Body of pancreas (tissue), 4 donors: ENCODE data around the gene GFRA3.

ENCODE experiments used
- POLR2A ChIP-seq, 3 donors: fragments of 450-650 bp; IDR thresholded peaks; one replicate each; pipeline ENCODE4 v1.6.1; 2016; ENCODE audit warnings: antibody characterized with exemption in 3 of 3, mild to moderate bottlenecking in 2 of 3
- TF ChIP-seq, protein P1 (sequence below), 7 experiments: fragments of 450-650 bp in 4 of 7; fragments of 200-600 bp in 3 of 7; sonication (generic) in 3 of 7; IDR thresholded peaks; one replicate each; pipeline ENCODE4 v1.5.1; 2016 to 2019; ENCODE audit warnings: antibody characterized with exemption in 7 of 7

DNA sequence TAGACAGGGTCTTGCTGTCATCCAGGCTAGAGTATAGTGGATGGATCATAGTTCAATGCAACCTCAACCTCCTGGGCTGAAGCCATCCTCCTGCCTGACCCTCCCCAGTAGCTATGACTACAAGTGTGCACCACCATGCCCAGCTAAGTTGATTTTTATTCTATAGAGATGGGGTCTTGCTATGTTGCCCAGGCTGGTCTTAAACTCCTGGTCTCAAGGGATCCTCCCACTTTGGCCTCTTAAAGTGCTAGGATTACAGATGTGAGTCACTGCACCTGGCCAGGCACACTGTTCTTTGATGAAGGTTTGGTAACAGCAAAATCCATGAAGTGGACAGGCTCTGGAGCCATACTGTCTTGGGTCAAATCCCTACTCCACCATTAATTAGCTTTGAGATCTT lies 6.5 kb upstream of the GFRA3 start:
- TF ChIP-seq, protein P1, sequence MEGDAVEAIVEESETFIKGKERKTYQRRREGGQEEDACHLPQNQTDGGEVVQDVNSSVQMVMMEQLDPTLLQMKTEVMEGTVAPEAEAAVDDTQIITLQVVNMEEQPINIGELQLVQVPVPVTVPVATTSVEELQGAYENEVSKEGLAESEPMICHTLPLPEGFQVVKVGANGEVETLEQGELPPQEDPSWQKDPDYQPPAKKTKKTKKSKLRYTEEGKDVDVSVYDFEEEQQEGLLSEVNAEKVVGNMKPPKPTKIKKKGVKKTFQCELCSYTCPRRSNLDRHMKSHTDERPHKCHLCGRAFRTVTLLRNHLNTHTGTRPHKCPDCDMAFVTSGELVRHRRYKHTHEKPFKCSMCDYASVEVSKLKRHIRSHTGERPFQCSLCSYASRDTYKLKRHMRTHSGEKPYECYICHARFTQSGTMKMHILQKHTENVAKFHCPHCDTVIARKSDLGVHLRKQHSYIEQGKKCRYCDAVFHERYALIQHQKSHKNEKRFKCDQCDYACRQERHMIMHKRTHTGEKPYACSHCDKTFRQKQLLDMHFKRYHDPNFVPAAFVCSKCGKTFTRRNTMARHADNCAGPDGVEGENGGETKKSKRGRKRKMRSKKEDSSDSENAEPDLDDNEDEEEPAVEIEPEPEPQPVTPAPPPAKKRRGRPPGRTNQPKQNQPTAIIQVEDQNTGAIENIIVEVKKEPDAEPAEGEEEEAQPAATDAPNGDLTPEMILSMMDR (IDR thresholded peaks at IDR 0.05) = no peak
- TF ChIP-seq POLR2A (IDR thresholded peaks at IDR 0.05) = no peak
